DMS53 treated with DMSO at 0.1 percent for 48 hours (cell line): ENCODE data around the gene CERS6.
"Not testable (repeated sequence)": the region's sequence is repeated elsewhere in the genome, so short reads cannot be mapped to it uniquely, and the experiment has no call there.

Experiments
- DNase-seq: peaks from one replicate; lab custom pipeline; 2025; ENCODE audit not compliant: unreplicated experiment; lab: John Stamatoyannopoulos, UW

CERS6 gene

GRCh38 chr2:168633200-168633599, 177.1 kb downstream of the CERS6 start:
- DNase-seq = no peak

- DNase-seq = no peak
Measured at GRCh38 chr2:168633895-168634294, 177.8 kb downstream of the CERS6 start.

- no peak for DNase-seq
Measured at GRCh38 chr2:168635065-168635577, 179.0 kb downstream of the CERS6 start.

GRCh38 chr2:168639018-168639417, 182.9 kb downstream of the CERS6 start:
- no peak for DNase-seq

GRCh38 chr2:168639441-168639898, 183.4 kb downstream of the CERS6 start:
- DNase-seq = no peak

- DNase-seq = no peak
Measured at GRCh38 chr2:168640039-168640438, 184.0 kb downstream of the CERS6 start.

GRCh38 chr2:168641636-168642035, 185.6 kb downstream of the CERS6 start:
- no peak for DNase-seq

- no peak for DNase-seq
Measured at GRCh38 chr2:168642873-168643272, 186.8 kb downstream of the CERS6 start.

- no peak for DNase-seq
Measured at GRCh38 chr2:168643979-168644378, 187.9 kb downstream of the CERS6 start.

- no peak for DNase-seq
Measured at GRCh38 chr2:168645696-168646338, 189.7 kb downstream of the CERS6 start.

GRCh38 chr2:168649105-168649504, 193.0 kb downstream of the CERS6 start:
- DNase-seq = no peak

GRCh38 chr2:168649562-168649961, 193.5 kb downstream of the CERS6 start:
- DNase-seq = no peak

GRCh38 chr2:168650139-168650538, 194.1 kb downstream of the CERS6 start:
- DNase-seq = no peak

GRCh38 chr2:168650781-168651180, 194.7 kb downstream of the CERS6 start:
- no peak for DNase-seq

- DNase-seq = no peak
Measured at GRCh38 chr2:168652997-168653921, 197.2 kb downstream of the CERS6 start.

- no peak for DNase-seq
Measured at GRCh38 chr2:168654705-168655104, 198.6 kb downstream of the CERS6 start.

GRCh38 chr2:168655207-168655606, 199.1 kb downstream of the CERS6 start:
- DNase-seq = no peak

GRCh38 chr2:168657378-168657777, 201.3 kb downstream of the CERS6 start:
- DNase-seq = not testable (repeated sequence)

GRCh38 chr2:168658706-168659105, 202.6 kb downstream of the CERS6 start:
- DNase-seq = no peak

- DNase-seq = no peak
Measured at GRCh38 chr2:168660870-168661862, 205.1 kb downstream of the CERS6 start.

- DNase-seq = no peak
Measured at GRCh38 chr2:168661863-168662256, 205.8 kb downstream of the CERS6 start.
